HG02884 (cell line): ENCODE results near the gene MYCBP2.
"Not testable (repeated sequence)": the region's sequence is repeated elsewhere in the genome, so short reads cannot be mapped to it uniquely, and the experiment has no call there.

Experiments
- ATAC-seq: cut with Tn5 transposase; IDR thresholded peaks from one replicate; pipeline ENCODE4 v1.9.1; 2021; ENCODE audit warnings: mild to moderate bottlenecking, moderate library complexity; ENCODE audit not compliant: unreplicated experiment

The MYCBP2 gene

GRCh38 chr13:77337159-77337558, 10.3 kb upstream of the MYCBP2 start:
- ATAC-seq: no peak

GRCh38 chr13:77335543-77335942, 8.6 kb upstream of the MYCBP2 start:
- ATAC-seq: no peak

- no peak for ATAC-seq
Observed at GRCh38 chr13:77333594-77333993, 6.7 kb upstream of the MYCBP2 start.

GRCh38 chr13:77331421-77331820, 4.5 kb upstream of the MYCBP2 start:
- no peak for ATAC-seq

- no peak for ATAC-seq
Observed at GRCh38 chr13:77329911-77330584, 3.2 kb upstream of the MYCBP2 start.

GRCh38 chr13:77329133-77329910, 2.4 kb upstream of the MYCBP2 start:
- peak; percentile 53 for ATAC-seq

GRCh38 chr13:77328819-77329132, 1.9 kb upstream of the MYCBP2 start:
- ATAC-seq: peak; percentile 6

- ATAC-seq: no peak
Observed at GRCh38 chr13:77325371-77325980, 1.4 kb downstream of the MYCBP2 start.

GRCh38 chr13:77323858-77324257, 3.0 kb downstream of the MYCBP2 start:
- no peak for ATAC-seq

GRCh38 chr13:77319536-77319935, 7.4 kb downstream of the MYCBP2 start:
- ATAC-seq: no peak

- ATAC-seq: no peak
Observed at GRCh38 chr13:77318741-77319140, 8.2 kb downstream of the MYCBP2 start.

- ATAC-seq: no peak
Observed at GRCh38 chr13:77316430-77316829, 10.5 kb downstream of the MYCBP2 start.

GRCh38 chr13:77315509-77315908, 11.4 kb downstream of the MYCBP2 start:
- not testable (repeated sequence) for ATAC-seq

GRCh38 chr13:77313923-77314322, 13.0 kb downstream of the MYCBP2 start:
- ATAC-seq: no peak

- no peak for ATAC-seq
Observed at GRCh38 chr13:77312311-77312710, 14.6 kb downstream of the MYCBP2 start.

GRCh38 chr13:77310579-77311279, 16.2 kb downstream of the MYCBP2 start:
- ATAC-seq: no peak

GRCh38 chr13:77310161-77310560, 16.7 kb downstream of the MYCBP2 start:
- no peak for ATAC-seq

GRCh38 chr13:77309254-77309653, 17.6 kb downstream of the MYCBP2 start:
- no peak for ATAC-seq

GRCh38 chr13:77306458-77306857, 20.4 kb downstream of the MYCBP2 start:
- ATAC-seq: no peak

GRCh38 chr13:77305266-77305665, 21.6 kb downstream of the MYCBP2 start:
- no peak for ATAC-seq

GRCh38 chr13:77300176-77301037, 26.5 kb downstream of the MYCBP2 start:
- no peak for ATAC-seq
